ENCODE results near the gene ULK4.
"Not testable (repeated sequence)": the region's sequence is repeated elsewhere in the genome, so short reads cannot be mapped to it uniquely, and the experiment has no call there.

DNA sequence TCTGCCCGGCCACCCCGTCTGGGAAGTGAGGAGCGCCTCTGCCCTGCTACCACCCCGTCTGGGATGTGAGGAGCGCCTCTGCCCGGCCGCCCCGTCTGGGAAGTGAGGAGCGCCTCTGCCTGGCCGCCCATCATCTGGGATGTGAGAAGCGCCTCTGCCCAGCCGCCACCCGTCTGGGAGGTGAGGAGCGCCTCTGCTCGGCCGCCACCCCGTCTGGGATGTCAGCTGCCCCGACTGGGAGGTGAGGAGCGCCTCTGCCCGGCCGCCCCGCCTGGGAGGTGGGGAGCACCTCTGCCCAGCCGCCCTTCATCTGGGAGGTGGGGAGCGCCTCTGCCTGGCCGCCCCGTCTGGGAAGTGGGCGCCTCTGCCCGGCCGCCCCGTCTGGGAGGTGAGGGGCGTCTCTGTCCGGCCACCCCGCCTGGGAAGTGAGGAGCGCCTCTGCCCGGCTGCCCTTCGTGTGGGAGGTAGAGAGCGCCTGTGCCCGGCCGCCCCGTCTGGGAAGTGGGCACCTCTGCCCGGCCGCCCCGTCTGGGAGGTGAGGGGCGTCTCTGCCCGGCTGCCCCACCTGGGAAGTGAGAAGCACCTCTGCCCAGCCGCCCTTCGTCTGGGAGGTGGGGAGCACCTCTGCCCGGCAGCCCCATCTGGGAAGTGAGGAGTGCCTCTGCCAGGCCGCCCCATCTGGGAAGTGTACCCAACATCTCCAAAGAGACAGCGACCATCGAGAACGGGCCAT lies 120.8 kb downstream of the ULK4 start:
- TF ChIP-seq POLR2A, TAF1, POU2F2, POLR2AphosphoS5, SPI1 (IDR thresholded peaks at IDR 0.05; ENCODE audit: low read depth, low read length): not testable (repeated sequence)

All from GM12891 (cell line).